Activated T-helper 1 cell treated with anti-CD3 and anti-CD28 coated beads, Interleukin-2, amount 50 U/mL, for 16 hours (primary cell): ENCODE results near the gene NUCB2.

Experiments
- DNase-seq, 2 donors: peaks; one replicate each; pipeline ENCODE4 v3.0.0-alpha.2; 2020; ENCODE audit warnings: low read depth in 1 of 2, low spot score in 1 of 2

NUCB2 gene

GRCh38 chr11:17379383-17380180 lies 103.0 kb downstream of the NUCB2 start:
- no peak for DNase-seq

- no peak for DNase-seq
Measured at GRCh38 chr11:17381156-17381555, 104.6 kb downstream of the NUCB2 start.
